Stimulated activated naive CD8-positive, alpha-beta T cell treated with anti-CD3 and anti-CD28 coated beads, Interleukin-15, Interleukin-2, amounts not matched to agents 100 ng/mL and 50 ng/mL, for 24 hours (primary cell): ENCODE data around the gene FUT8.
"Not testable (repeated sequence)": the region's sequence is repeated elsewhere in the genome, so short reads cannot be mapped to it uniquely, and the experiment has no call there.

Source experiments
- H3K27ac Mint-ChIP-seq: one replicate; pipeline ENCODE4 v1.8.0; 2021; ENCODE audit warnings: mild to moderate bottlenecking, mixed read lengths
- H3K27me3 Mint-ChIP-seq: one replicate; pipeline ENCODE4 v1.8.0; 2021; ENCODE audit warnings: mixed read lengths
- H3K36me3 Mint-ChIP-seq: one replicate; pipeline ENCODE4 v1.8.0; 2021; ENCODE audit warnings: low read depth, mixed read lengths
- H3K4me1 Mint-ChIP-seq: one replicate; pipeline ENCODE4 v1.8.0; 2021; ENCODE audit warnings: low read depth, mixed read lengths
- H3K4me3 Mint-ChIP-seq: one replicate; pipeline ENCODE4 v1.8.0; 2021; ENCODE audit warnings: mild to moderate bottlenecking, mixed read lengths
- H3K9me3 Mint-ChIP-seq: one replicate; pipeline ENCODE4 v1.8.0; 2021; ENCODE audit warnings: mixed read lengths

FUT8 gene

DNA sequence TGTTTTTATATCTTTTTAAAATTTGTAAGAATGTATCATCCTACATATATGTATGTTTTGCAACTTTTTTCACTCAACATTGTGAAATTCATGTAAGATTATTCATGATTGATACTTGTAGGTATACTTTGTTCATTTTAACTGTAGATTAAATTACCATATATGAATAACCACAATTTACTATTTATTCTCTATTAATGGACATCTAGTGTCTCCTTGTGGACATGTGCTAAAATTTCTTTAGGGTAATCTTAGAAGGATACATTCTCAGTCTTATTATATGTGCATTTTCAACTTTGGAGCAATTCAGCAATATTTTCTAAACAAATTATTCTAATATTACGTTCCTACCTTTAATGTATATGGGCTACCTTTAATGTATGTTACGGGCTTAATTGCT lies 192.4 kb downstream of the FUT8 start:
- Mint-ChIP-seq H3K36me3 (peaks cover 1% of the 10 kb centered on the region), H3K4me1 (peaks cover 7% of the 10 kb centered on the region), H3K9me3 (peaks cover 3% of the 10 kb centered on the region), H3K27ac (no peak overlapping the region), H3K4me3 (no peak overlapping the region), H3K27me3 (no peaks in the 10 kb centered on the region)

DNA sequence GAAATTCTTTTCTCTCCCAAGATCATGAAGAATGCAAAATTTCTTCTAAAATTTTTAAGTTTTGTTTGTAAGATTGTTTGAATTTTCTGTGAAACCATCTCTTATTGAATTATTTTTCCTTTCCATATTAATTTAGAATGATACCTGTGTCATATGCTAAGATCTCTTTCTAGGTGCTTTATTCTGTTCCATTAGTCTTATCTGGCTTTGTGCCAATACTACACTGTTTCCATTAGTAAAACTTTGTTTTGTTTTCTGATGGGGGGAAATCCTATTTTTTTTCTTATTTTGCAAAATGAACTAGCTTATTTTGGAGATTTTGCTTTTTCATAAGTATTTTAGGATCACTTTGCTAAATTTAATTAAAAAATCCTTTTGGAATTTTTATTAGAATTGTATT lies 193.9 kb downstream of the FUT8 start:
- Mint-ChIP-seq H3K4me1 (peaks cover 7% of the 10 kb centered on the region), H3K27ac (no peak overlapping the region), H3K9me3 (no peaks in the 10 kb centered on the region), H3K36me3 (peaks cover 7% of the 10 kb centered on the region), H3K27me3 (no peaks in the 10 kb centered on the region), H3K4me3 (no peak overlapping the region)

DNA sequence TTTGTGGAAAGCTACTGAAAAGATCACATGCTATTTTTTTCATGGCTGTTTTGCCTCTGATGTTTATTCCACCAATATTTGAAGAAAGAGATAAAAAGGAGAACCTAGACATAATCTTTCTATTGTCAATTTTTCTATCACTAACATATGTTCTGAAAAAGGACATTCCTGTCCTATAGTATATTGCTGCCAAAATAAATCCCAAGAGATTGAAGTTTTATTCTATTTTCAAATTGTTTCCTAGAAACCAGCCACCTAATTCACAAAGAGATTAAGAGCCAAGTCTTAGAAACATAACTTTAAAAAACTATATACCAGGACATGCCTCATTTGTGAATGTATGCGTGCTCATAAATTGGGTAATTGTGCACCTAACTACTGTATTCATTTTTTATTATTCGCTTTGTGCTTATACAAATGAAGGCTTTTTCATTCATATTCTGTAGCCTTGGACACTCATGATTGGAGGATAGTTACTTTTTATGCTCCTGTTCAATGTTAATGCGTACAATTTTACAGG lies 200.7 kb downstream of the FUT8 start:
- Mint-ChIP-seq H3K4me3 (no peak overlapping the region), H3K27ac (no peak overlapping the region), H3K4me1 (no peaks in the 10 kb centered on the region), H3K9me3 (no peaks in the 10 kb centered on the region), H3K36me3 (peaks cover 45% of the 10 kb centered on the region), H3K27me3 (no peaks in the 10 kb centered on the region)

DNA sequence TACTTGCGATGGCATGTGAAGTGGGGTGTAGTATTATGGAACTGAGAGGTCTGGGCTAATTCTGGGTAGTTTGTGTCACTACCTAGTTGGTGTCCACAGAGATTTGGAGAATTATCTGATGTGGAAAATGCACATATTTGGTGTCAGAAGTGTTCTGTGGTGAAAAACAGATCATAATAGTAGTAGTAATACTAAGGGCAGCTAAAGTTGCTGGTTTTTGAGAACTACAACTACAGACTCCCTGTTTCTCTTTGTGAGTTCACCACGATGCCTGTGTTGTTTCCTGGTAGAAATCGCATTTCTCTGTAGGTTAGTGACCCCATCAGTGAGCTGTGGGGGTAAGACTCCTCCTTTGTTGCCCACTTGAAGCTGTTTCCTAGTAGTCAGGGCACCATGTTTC lies 206.5 kb downstream of the FUT8 start:
- H3K4me3 Mint-ChIP-seq, result no peak overlapping the region
- H3K36me3 Mint-ChIP-seq, result peaks cover 53% of the 10 kb centered on the region
- H3K27ac Mint-ChIP-seq, result no peak overlapping the region
- H3K27me3 Mint-ChIP-seq, result no peaks in the 10 kb centered on the region
- H3K9me3 Mint-ChIP-seq, result no peaks in the 10 kb centered on the region
- H3K4me1 Mint-ChIP-seq, result no peaks in the 10 kb centered on the region

DNA sequence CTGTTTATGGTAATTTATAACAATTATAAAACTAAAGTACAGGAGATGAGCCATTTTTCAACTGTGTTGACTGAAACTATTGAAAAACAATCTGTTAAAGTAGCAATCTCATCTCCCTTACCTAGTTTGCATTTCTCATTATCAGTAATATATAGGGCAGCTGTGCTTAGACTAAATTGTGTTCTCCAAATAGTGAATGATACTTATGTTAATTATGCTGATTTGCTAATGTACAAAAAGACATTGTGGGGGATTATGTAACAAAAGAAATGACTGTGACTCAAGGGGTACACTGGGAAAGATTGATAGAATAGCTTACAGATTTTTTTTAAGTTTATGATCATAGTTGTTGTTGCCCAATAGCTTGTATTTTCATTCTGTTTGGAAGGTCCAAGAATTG lies 207.7 kb downstream of the FUT8 start:
- Mint-ChIP-seq H3K4me3 (no peak overlapping the region), H3K4me1 (peaks cover under 1% of the 10 kb centered on the region), H3K9me3 (no peaks in the 10 kb centered on the region), H3K36me3 (peaks cover 52% of the 10 kb centered on the region), H3K27me3 (no peaks in the 10 kb centered on the region), H3K27ac (no peak overlapping the region)

DNA sequence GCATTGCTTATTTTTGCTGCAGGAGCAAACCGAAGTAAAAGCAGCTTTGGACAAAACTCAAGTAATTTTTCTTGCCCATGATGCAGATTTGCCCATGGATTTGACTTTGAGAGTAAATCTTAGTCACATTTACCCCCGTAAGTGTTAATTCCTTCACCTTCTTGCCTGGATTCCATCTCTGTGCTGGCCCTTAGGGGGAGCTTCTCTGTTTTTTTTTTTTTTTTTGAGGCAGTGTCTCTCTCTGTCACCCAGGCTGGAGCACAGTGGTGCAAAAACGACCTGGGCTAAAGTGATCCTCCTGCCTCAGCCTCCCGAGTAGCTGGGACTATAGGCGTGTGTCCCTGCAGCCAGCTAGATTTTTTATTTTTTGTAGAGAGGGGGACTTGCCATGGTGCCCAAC lies 210.2 kb downstream of the FUT8 start:
- Mint-ChIP-seq H3K36me3 (peaks cover 30% of the 10 kb centered on the region), H3K4me1 (peaks cover 4% of the 10 kb centered on the region), H3K27me3 (no peaks in the 10 kb centered on the region), H3K9me3 (no peaks in the 10 kb centered on the region), H3K27ac (no peak overlapping the region), H3K4me3 (no peak overlapping the region)

DNA sequence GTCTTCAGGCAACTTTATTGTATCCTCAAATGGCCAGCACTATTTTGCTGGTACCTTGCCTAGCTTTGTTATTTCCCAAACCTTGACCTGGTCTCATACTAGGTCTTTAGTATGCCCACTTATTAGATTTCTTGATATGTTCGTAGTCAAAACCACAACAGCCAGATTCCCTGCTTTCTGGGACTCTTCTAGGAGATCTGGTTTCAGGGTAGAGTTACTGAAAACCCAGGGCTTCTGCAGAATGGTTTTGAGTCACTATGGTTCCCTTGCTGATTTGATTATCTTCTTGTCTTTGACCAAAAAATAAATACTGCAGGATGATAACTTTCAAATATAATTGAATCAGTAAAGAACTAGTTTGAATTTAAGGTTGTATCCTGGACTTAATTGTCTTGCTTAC lies 211.2 kb downstream of the FUT8 start:
- no peak overlapping the region for H3K4me3 Mint-ChIP-seq
- no peaks in the 10 kb centered on the region for H3K27me3 Mint-ChIP-seq
- H3K36me3 Mint-ChIP-seq, result peaks cover 25% of the 10 kb centered on the region
- H3K27ac Mint-ChIP-seq, result no peak overlapping the region
- H3K4me1 Mint-ChIP-seq, result peaks cover 4% of the 10 kb centered on the region
- no peaks in the 10 kb centered on the region for H3K9me3 Mint-ChIP-seq

DNA sequence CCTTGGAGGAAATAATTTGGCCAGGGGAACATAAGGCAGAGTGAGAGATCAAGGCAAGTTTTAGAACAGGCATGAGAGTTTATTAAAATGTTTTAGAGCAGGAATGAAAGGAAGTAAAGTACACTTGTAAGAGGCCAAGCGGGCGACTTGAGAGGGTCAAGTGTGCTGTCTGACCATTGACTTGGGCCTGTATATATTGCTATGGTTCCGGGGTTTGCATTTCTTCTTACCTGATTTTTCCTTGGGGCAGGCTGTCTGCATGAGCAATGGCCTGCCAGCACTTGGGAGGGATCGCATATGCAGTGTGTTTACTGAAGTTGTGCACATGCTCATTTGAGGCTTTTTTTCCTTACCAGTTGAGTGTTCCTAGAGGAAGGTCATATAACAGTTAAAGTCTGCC lies 214.8 kb downstream of the FUT8 start:
- Mint-ChIP-seq H3K27me3 (no peaks in the 10 kb centered on the region), H3K36me3 (peaks cover 11% of the 10 kb centered on the region), H3K27ac (no peak overlapping the region), H3K4me1 (peaks cover 4% of the 10 kb centered on the region), H3K4me3 (no peak overlapping the region), H3K9me3 (no peaks in the 10 kb centered on the region)

DNA sequence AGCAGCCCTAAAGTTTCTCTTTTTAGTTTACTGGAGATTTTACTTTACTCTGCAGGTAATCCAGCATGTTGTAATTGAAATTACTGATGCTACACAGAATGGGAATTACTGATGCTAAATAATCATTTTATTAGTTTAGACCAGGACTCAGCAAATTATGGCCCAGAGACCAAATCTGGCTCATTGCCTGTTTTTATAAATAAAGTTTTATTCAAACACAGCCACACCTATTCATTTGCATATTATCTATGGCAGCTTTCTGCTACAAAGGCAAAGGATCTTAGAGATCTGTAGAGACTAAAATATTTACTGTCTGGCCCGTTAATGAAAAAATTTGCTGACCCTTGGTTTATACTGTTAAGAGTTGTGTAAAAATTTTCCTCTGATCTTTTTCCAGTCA lies 216.1 kb downstream of the FUT8 start:
- no peaks in the 10 kb centered on the region for H3K27me3 Mint-ChIP-seq
- H3K27ac Mint-ChIP-seq, result no peak overlapping the region
- no peaks in the 10 kb centered on the region for H3K9me3 Mint-ChIP-seq
- H3K4me1 Mint-ChIP-seq, result peaks cover 8% of the 10 kb centered on the region
- H3K36me3 Mint-ChIP-seq, result peaks cover 7% of the 10 kb centered on the region
- H3K4me3 Mint-ChIP-seq, result no peak overlapping the region

DNA sequence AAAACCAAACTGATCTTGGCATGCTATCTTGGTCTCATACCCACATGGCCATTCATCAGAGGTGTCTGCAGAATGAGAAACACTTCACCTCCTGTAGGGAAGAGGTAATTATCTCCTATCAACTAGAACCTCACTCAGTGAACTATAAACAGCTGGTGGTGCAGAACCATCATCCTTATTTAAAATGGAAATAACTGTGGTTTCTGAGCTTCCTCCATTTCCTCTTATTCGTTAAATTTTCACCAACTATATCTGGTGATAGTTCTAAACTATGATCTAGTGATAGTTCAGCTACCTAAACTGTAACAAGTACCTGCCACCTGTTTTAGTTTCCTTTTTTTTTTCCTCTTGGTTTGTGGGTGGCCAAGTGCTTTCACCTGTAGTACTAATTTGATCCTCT lies 218.5 kb downstream of the FUT8 start:
- H3K27ac Mint-ChIP-seq, result no peak overlapping the region
- H3K36me3 Mint-ChIP-seq, result peaks cover 19% of the 10 kb centered on the region
- H3K27me3 Mint-ChIP-seq, result no peaks in the 10 kb centered on the region
- H3K4me1 Mint-ChIP-seq, result peaks cover 14% of the 10 kb centered on the region
- no peak overlapping the region for H3K4me3 Mint-ChIP-seq
- no peaks in the 10 kb centered on the region for H3K9me3 Mint-ChIP-seq

DNA sequence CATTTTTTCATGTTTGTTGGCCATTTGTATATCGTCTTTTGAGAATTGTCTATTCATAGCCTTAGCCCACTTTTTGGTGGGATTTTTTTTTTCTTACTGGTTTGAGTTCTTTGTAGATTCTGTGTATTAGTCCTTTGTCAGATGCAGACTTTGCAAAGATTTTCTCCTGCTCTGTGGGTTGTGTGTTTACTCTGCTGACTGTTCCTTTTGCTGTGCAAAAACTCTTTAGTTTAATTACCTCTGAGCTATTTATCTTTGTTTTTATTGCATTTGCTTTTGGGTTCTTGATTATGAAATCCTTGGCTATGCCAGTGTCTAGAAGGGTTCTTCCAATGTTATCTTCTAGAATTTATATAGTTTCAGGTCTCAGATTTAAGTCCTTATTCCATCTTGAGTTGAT lies 220.0 kb downstream of the FUT8 start:
- Mint-ChIP-seq H3K4me1 (peaks cover 29% of the 10 kb centered on the region), H3K27me3 (no peaks in the 10 kb centered on the region), H3K9me3 (no peaks in the 10 kb centered on the region), H3K36me3 (peaks cover 25% of the 10 kb centered on the region), H3K27ac (no peak overlapping the region), H3K4me3 (no peak overlapping the region)

DNA sequence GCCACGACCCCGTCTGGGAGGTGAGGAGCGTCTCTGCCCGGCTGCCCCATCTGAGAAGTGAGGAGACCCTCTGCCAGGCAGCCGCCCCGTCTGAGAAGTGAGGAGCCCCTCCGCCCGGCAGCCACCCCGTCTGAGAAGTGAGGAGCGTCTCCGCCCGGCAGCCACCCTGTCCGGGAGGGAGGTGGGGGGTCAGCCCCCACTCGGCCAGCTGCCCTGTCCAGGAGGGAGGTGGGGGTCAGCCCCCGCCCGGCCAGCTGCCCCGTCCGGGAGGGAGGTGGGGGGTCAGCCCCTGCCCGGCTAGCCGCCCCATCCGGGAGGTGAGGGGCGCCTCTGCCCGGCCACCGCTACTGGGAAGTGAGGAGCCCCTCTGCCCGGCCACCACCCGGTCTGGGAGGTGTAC lies 221.1 kb downstream of the FUT8 start:
- H3K27me3 Mint-ChIP-seq, H3K27ac Mint-ChIP-seq, H3K4me3 Mint-ChIP-seq, H3K9me3 Mint-ChIP-seq: not testable (repeated sequence)
- Mint-ChIP-seq H3K36me3 (peaks cover 29% of the 10 kb centered on the region), H3K4me1 (peaks cover 40% of the 10 kb centered on the region)

DNA sequence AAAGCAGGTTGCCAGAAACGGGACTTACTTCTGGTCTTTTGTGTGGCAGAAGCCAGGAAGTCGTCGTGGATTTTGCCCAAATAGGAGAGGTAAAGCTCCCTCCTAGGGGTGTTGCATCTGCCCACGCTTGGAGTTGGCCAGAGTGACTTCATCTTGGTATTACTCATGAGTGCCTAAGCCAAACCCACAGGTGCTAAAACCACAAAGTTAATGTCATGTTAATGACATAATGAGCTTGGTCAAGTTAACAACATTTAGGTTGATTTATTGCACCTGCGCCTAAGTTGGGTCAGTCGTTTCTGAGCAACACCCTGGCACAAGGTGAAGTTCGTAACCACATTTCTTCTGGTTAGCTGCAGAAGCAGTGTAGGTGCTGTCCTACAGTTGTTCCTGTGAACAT lies 225.2 kb downstream of the FUT8 start:
- Mint-ChIP-seq H3K27me3 (no peaks in the 10 kb centered on the region), H3K4me3 (peak overlapping the region; percentile 43), H3K9me3 (no peaks in the 10 kb centered on the region), H3K27ac (peak overlapping the region; percentile 71), H3K36me3 (peaks cover 41% of the 10 kb centered on the region), H3K4me1 (peaks cover 55% of the 10 kb centered on the region)

DNA sequence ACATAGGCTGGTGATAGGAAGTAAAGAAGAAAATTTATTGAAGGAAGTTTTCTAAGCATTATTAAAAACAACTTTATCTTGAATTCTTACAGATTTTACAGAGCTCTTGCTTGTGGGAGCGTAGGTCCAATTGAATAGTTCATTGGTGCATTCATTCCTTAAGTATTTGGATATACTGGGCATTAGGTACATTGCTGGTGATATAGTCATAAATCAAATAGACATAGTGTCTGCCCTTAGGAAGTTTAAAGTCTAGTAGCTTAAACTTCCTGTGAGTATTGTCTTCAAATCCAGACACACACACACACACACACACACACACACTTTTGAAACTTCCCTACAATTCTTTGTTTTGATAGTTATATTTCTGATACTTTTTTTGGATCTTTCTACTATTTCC lies 226.7 kb downstream of the FUT8 start:
- Mint-ChIP-seq H3K9me3 (no peaks in the 10 kb centered on the region), H3K27me3 (no peaks in the 10 kb centered on the region), H3K4me3 (no peak overlapping the region), H3K4me1 (peaks cover 55% of the 10 kb centered on the region), H3K27ac (peak overlapping the region; percentile 72), H3K36me3 (peaks cover 41% of the 10 kb centered on the region)

DNA sequence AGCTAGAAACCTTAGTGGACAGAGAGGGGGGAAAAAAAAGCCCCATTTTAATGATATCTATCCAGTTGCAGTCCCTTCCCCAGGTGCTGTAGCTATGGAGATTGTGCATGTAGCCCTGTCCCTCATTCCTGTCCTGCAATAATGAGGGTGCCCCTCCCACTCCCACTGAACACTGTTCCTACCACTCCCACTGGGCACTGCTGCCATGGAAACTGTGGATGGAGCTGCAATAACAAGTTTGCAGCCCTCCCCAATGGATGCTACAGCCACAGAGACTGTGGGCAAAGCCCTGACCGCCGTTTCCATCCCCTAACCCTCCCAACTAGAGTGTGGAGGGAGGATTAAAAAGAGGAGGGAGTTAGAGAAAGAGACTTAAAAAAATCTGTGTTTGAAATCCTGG lies 238.3 kb downstream of the FUT8 start:
- Mint-ChIP-seq H3K9me3 (peaks cover 12% of the 10 kb centered on the region), H3K4me1 (no peaks in the 10 kb centered on the region), H3K36me3 (peaks cover 51% of the 10 kb centered on the region), H3K4me3 (no peak overlapping the region), H3K27ac (no peak overlapping the region), H3K27me3 (no peaks in the 10 kb centered on the region)

DNA sequence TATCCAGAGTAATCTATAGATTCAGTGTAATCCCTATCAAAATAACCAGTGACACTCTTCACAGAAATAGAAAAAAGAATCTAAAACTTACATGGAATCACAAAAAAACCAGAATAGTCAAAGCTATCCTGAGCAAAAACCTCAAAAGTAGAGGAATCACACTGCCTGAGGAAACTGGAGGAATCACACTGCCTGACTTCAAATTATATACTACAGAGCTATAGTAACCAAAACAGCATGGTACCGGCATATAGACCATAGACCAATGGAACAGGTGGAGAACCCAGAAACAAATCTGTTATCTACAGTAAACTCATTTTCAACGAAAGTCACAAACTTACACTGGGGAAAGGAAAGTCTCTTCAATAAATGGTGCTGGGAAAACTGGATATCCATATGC lies 244.0 kb downstream of the FUT8 start:
- Mint-ChIP-seq H3K9me3 (peaks cover 22% of the 10 kb centered on the region), H3K36me3 (peaks cover 52% of the 10 kb centered on the region), H3K4me1 (no peaks in the 10 kb centered on the region), H3K4me3 (no peak overlapping the region), H3K27me3 (no peaks in the 10 kb centered on the region), H3K27ac (no peak overlapping the region)
